Activated CD8-positive, alpha-beta memory T cell treated with anti-CD3 and anti-CD28 coated beads, Interleukin-2, amount 50 U/mL, for 24 hours (primary cell): Measurements from ENCODE around the gene TDRD3.
"Not testable (repeated sequence)": the region's sequence is repeated elsewhere in the genome, so short reads cannot be mapped to it uniquely, and the experiment has no call there.

Experiments used
- DNase-seq: peaks from one replicate; pipeline ENCODE4 v3.0.0-alpha.2; 2020; ENCODE audit errors: extremely low read depth

Gene TDRD3

DNA sequence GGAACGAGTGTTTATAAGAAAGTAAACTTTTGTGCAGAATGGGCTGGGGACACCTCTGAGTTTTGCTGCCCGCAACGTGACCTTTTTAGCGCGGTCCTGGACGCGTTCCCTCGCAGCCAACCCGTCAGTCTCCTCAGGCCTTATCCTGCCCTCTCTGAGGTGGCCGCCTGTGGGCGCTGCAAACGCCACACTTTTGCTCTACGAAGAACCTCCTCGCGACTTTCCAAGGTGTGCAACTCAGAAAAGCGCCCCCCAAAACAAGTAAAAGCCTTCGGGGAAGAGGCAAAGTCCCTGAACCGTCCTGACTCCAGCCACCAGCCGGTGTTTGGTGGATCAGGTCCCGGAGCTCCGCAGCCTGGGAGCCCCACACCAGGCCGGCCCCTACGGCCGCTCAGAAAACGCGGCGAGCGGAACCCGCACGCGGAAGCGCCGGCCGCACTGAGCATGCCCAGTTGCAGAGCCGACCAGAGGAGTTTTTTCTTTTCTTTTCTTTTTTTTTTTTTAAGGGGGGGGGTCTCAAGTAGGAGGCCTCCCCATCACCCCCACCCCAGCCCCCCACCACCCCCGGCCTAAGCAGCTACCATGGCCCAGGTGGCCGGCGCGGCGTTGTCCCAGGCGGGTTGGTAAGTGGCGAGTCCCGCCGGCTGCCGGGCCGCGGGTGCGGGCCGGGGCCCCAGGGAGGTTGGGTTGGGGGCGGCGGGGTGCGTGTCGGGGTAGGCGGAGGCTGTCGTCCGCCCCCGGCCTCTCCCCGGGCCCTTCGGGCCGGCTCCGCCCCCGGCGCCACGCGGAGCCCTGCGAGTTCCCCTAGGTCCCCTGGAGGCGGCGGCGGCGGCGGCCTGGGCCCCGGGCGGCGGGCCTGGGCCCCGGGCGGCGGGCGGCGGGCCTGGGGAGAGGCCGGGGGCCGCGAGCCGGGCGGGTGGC lies at the start of gene TDRD3:
TSS of gene TDRD3 (plus strand) at position 438 of the 921 bp plus-strand sequence. CDS start at position 583, 145 bp downstream.
- DNase-seq, result peak; percentile 51

DNA sequence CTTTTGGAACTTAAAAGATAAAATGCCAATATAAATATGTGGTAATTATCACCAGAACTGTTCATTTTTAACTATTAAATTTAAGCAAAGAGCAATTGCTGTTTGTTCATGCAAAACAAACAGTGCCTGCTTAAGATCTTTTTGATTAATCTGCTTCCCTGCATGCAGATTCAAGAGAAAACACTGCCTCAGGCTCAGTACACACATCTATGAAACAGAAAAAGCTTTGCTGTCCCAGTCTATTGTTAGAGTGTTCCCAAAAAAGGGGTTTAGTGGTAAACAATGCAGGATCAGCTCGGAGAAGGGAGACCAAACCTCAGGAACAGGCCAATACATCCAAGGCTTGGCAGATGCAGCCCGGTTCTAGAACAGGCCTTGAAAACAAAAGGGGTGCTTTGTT lies 49.3 kb upstream of the TDRD3 start:
- DNase-seq, result no peak

DNA sequence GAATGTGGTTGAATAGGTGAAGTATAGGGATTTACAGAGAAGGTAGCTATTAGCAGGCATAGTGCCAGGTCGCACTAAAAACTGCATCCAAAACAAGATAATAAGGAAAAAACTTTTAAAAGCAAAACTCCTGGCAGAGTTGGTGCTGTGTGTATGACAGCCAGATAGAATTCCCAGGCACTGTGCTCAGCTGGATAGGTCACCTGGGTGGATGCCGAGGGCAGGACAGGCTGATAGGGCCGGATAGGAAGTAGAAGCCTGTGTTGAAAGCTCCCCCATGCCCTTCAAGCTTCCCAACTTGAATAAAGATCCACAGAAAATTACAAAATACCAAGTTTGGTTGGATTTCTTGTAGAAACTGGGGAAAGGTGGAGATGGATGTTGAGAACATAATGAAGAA lies 48.9 kb upstream of the TDRD3 start:
- no peak for DNase-seq

DNA sequence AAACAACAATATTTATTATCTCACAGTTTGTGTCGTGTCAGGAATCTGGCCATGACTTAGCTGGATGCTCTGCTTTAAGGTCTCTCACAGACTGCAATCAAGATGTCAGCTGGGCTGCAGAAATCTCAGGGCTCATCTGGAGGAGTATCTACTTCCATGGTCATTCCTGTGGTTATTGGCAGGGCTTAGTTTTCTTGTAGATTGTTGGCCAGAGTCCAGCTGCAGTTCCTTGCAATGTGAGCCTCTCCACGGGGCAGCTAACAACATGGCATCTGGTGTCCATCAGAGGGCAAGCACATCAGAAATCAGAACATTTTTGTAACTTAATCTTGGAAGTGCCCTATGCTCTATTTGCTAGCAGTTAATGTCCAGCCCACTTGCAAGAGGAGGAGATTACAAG lies 45.7 kb upstream of the TDRD3 start:
- no peak for DNase-seq

DNA sequence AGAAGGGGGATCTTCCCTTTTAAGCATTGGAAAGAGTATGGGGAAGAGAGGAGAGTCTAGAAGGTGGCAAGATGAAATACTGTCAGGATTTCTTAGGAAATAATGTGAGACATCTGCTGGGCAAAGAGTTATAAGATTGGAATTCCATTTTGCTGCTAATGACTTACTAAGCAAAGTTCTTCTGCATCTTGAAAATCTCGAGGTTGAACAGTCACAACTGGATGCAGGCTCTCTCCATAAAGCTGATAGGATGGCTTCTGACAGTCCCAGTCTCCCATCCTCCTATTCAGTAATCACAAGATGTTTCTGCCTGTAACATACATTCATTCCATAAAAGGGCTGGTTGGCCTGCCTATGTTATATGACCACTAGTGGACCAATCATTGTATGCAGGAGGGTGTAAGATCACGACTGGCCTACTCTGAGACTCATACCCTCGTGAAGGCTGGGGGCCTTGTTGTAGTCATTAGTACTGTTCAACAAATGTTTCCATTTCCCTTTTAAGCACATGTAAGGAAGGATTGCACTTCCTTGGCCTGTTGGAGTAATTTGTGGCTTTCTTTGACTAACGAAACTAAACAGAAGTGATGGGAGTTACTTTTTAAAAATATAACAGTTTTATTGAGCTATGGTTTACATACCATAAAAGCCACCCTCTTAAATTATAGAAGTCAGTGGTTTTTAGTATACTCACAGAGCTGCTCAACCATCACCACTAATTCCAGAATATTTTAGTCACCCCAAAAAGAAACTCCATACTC lies 45.0 kb upstream of the TDRD3 start:
- no peak for DNase-seq

DNA sequence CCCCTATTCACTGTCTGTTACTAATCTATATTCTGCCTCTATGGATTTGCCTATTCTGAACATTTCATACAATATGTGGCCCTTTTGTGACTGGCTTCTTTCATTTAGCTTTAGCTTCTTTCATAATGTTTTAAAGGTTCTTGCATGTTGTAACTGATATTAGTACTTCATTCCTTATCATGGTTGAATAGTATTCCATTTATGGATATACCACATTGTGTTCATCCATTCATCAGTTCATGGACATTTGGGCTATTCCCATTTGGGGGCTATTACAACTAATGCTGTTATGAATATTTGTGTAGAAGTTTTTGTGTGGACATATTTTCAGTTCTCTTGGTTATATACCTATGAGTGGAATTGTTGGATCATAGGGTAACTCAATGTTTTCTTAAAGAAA lies 44.4 kb upstream of the TDRD3 start:
- DNase-seq, result no peak

DNA sequence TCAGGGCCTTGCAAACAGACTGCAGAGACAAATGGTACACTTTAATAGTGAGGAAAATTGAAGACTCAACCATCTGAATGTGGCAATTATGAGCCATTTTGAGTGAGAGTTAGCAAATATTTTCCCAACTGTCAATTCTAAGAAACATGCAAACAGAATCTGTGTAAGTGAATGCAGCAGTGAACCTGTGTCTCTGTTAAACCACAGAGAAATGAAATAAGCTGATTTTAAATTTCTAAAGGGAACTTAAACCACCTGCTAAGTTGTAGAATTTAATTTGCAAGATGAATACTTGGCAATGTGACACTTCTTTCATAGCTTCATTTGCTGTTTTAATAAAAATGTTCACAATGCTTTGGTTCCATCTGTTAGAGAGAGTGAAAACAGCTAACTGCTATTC lies 42.0 kb upstream of the TDRD3 start:
- DNase-seq, result no peak

DNA sequence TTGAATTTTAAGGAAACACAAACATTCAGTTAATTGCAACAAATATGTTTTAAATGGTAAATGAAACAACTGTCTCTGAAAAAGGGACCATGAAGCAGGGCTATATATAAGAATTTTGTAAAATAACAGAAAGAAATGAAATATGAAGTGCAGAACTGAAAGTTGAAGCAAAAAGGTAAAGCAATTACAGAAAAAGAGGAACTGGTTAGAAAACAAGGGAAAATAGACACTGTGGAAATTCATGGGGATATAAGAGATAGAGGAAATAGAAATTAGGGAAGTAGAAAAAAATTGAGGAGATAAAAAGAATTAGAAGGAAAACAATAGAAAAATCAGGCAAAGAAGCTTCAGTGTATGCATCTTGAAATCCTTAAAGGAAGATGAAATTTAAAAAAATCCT lies 40.0 kb upstream of the TDRD3 start:
- no peak for DNase-seq

DNA sequence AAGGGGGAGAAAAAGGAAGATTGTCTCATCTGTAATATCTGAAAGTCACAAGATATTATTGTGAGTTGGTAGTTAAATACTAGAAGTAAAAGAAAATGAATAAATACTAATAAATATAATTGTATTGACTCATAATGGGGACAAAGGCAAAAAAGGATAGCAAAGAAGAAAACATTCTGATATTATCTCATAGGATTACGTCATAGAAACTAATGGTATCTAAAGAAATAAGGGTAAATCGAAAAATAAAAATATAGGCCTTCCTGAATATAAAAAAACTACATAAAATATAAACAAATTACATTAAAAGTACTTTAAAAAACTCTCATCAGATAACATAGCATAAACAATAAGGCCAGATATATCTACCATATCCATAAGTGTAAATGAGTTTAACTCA lies 38.6 kb upstream of the TDRD3 start:
- DNase-seq, result no peak

DNA sequence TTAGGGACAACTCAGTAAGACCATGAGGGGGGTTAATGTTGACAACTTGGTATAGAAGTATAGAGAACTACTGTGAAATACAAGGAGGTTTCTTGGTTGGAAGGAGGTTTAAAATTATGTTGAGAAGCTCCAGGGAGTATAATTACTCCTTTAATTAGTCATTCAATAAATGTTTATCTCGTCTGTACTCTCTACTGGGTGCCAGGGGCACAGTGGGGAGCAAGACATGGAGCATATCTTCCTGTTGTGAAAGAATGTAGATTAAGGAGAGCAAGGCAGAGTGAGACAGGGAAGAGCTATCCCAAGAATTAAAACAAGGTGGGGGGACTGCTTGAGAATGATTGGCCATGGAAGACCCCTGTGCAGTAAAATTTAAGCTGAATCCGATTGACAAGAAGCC lies 33.7 kb upstream of the TDRD3 start:
- DNase-seq, result no peak

DNA sequence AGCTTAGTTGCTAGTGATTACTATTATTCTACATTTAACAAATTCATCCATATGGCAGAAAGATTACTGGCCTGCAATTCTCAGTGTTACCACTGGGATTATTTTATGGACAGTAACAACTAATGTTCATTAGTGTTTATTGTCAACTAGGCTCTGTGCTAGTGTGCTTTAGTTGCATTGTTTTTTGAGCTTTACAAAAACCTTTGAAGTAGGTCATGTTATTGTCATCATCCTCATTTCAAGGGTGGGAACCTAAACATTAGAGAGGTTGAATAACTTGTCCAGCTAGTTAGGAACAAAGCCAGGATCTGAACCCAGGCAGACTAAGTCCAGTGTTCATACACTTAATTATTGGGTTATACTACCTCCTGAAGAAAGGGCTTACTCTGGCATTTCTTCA lies 27.8 kb upstream of the TDRD3 start:
- DNase-seq, result no peak

DNA sequence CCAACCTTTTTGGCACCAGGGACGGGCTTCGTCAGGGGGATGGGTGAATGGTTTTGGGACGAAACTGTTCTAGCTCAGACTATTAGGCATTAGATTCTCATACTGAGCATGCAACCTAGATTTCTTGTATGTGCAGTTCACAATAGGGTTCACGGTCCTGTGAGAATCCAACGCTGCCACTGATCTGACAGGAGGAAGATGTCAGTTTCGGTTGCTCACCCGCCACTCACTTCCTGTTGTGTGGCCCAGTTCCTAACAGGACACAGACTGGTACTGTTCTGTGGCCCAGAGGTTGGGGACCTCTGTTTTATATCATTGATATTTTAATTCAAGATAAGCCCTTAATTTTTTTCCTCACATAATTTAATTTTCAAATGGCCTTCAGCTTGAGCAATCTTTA lies 26.7 kb upstream of the TDRD3 start:
- no peak for DNase-seq

DNA sequence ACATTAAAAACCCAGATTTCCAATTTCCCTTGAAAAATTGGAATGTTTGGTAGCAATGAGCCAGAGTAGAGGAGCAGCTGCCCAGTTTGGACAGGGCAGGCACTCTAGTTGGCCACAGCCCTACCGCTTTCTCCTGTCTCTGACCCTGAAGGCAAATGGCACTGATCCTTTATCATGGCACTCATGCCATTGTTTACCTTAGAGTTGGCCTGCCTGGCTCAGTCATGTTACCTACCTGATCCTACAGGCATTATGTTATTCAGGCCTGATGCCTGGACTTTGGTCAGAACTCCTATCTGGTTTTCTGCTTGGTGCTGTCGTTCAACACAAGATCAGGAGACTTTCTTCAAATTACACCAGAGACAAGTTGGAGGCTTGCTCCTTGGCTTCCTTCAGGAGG lies 24.9 kb upstream of the TDRD3 start:
- DNase-seq, result no peak

DNA sequence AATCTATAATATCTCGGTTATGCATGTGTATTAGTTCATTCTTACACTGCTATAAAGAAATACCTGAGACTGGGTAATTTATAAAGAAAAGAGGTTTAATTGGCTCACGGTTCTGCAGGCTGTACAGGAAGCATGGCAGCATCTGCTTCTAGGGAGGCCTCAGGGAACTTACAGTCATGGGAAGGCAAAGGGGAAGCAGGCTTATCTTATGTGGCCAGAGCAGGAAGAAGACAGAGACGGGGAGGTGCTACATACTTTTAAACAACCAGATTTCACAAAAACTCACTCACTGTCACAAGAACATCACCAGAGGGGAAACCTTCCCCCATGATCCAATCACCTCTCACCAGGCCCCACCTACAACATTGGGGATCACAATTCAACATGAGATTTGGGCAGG lies 17.7 kb upstream of the TDRD3 start:
- DNase-seq, result not testable (repeated sequence)

DNA sequence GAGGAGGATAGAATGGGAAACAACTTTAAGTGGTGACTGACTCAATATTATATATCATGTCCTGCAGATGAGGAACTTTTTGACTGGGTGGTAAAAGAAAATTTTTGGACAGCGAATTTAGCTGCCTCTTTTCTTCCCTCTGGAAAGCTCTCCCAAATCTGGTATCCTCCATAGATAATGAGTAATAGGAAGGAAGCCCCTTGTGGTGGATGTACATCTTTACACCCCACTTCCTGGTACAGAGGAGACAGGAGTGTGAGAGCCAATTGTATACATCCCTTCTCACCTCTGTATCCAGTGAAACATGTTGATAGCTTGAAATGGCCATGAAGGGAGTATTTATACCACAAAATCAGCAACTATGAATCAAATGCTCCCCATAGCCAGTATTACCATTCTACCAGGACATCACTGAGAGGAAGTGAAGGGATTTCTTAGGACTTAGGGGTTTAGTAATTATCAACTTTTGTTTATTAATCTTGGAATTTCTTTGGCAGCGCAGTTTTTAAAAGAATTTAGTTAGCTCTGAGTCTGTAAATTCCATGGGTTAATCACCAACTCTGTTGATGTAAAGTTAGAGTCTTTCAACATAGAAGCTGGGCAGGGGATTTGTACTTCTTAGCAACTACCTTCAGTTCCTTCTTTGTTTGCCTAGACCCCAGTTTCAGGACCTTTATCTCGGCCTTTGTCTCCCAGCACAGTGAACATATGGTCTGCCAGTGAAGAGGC lies 17.0 kb upstream of the TDRD3 start:
- no peak for DNase-seq

DNA sequence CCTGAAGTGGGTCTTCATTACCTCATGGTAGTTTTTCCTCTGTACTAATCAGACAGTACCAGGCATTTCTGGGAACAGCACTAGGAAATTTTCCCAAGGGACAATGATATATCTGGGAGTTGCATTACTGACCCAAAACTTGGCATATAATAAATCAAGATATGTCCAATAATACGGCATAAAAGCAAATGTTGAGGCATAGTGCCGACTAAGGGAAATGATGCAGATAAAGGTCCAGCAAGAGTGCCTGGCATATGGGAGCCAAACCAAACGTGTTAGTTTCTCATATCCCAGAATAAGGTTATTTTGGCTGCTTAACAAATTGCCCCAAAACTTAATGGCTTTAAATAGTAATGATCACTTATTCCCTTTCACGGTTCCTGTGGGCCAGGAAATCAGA lies 12.1 kb upstream of the TDRD3 start:
- no peak for DNase-seq

DNA sequence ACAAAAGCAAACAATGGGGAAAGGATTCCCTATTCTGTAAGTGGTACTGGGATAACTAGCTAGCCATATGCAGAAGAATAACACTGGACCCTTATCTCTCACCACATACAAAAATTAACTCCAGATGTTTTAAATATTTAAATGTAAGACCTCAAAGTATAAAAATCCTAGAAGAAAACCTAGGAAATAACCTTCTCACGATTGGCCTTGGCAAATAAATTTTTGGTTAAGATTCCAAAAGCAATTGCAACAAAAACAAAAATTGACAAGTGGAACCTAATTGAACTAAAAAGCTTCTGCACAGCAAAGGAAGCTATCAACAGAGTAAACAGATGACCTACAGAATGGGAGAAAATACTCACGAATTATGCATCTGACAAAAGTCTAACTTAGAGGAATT lies 10.8 kb upstream of the TDRD3 start:
- no peak for DNase-seq

DNA sequence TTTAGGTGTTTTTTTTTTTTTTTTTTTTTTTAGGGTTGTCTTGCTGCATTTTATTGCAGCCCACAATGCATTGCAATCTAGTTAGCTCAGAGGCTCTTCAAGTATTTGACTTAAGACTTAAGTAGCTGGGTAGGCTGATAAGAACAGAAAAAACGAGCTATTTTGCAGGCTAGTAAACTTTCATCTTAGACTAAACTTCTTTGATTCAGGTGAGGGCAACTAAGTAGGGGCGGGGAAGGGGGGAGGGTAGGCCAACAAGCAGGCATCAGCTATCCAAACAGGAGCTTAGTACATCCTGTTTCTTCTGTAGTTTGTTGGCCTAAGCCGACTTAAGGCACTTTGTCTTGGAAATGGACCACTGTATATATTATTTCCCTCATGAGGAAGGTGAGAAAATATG lies 4.9 kb upstream of the TDRD3 start:
- no peak for DNase-seq

DNA sequence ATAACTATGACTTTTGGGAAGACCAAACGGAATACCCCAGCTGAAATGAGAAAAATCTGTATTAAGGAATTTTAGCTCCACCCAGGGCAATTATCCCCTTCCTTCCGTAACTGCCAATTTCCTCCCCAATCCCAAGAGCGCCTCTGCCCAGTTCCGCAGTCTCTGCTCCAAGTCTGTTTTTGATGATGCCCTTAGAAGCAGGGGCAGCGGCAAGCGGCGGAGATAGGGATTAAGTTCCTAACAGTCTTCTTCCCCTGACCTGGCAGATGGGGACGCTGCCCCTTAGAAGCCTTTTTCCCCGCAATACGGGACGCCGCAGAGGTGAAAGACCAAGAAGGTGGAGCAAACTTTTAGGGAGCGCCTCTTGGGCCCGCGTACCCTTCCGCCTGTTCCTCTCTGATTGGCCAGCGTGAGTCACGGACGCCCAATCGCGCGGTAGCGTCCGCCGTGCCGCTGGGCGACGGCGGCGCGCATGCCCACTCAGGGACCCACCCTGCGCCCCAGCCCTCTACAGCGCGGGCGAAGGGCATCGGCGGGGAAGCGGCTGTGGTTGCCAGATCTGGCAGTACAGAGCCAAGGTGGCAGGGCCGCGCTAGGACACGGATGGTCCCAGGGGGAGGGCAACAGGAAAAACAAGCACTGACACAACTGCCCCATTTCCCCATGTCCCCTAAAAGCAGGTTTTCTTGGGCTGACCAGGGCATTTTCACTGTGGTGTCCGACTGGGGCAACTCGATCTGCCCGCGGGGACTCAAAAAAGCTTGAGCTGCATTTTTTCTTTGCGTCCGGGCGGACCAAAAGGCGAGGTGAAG lies 843 bp upstream of the TDRD3 start:
- peak; percentile 73 for DNase-seq

DNA sequence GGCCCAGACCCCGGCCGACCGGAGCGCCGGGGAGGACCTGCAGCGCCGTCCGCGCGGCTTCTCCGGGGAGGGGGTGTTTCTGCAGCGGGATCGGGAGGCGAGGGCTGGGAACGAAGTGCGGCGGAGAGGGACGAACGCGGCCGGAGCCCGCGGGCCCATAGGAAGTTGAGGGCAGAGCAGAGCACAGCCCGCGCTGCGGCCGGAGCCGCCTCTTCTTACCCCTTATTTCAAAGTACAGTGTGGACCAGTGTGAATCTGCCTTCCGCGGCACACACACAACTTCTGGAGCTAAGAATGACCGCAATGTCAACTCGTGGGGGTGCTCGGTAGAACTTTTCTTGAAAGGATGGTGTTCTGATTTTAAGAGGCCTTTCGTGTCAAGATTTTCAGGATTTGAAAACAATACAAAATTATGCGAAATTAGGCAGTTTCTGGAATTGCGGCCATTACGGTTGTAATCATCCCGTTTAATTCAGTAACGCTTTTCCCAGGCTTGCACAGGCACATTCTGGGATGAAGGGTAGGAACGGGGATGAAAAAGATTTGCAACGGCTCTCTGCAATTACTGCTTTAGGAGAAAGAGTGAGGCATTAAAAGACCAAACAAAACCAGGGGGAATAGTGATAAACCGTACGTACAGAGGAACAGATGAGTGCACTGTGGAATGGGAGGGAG lies 821 bp downstream of the TDRD3 start:
- DNase-seq, result peak; percentile 2

DNA sequence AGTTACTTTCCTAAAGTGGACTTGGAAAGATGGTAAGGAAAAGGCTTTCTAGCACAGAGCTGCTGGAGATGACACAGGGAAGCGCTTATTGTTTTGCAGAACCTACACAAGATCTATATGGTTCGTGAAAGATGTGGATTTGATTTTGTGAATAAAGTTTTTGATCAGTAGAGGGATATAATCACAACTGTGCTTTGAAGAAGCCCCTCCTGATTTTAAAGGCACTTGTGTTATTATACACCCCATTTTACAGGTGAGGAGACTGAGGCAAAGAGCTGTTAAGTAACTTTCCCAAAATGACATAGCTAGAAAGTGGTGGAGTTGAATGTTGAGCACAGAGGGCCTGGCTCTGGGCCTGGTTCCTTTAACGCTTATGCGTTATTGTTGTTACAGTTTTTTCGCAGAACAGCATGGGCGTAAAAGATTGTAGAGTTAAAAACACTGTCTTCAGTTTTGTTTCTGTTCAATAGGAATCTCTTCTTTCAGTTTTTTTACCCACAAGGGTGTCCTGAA lies 1.4 kb downstream of the TDRD3 start:
- DNase-seq, result no peak
